CD4-positive, alpha-beta T cell (primary cell): ENCODE data around the gene AFG1L. TPM values are rescaled to one million over a fixed set of nuclear protein-coding genes. Genes with fewer than 3 reads are reported as not detected.

Experiments
- ATAC-seq: fragments of 200-7000 bp; cut with Tn5 transposase; one replicate; pipeline ENCODE4 v1.10.0; 2022; ENCODE audit warnings: mild to moderate bottlenecking; ENCODE audit not compliant: poor library complexity
- CTCF ChIA-PET: fragments of 350-600 bp; sonication (Branson Sonifier 250); formaldehyde crosslinking; loops from one replicate; lab custom pipeline; 2021; ENCODE audit warnings: antibody characterized with exemption, inconsistent platforms; lab: Charles Lee
- POLR2A ChIA-PET: fragments of 350-600 bp; sonication (Branson Sonifier 250); formaldehyde crosslinking; loops from one replicate; lab custom pipeline; 2021; ENCODE audit warnings: antibody characterized with exemption, inconsistent platforms; lab: Charles Lee
- DNase-seq, 14 experiments: peaks; one replicate each; pipeline ENCODE4 v3.0.0-alpha.2; 2013 to 2020; ENCODE audit warnings: mixed read lengths in 2 of 14
- H3K27ac ChIP-seq, 2 donors: one replicate each; pipeline versions ENCODE4 v1.5.1 to v1.7.0; 2013; ENCODE audit warnings: low read length in 2 of 2, low read depth in 1 of 2, mild to moderate bottlenecking in 1 of 2
- H3K27me3 ChIP-seq, 2 experiments: 1 replicate in 1 of 2; 2 replicates in 1 of 2; pipeline versions ENCODE4 v1.6.1 to v1.7.0; 2013; ENCODE audit warnings: low read length in 2 of 2, control low read depth in 1 of 2, mild to moderate bottlenecking in 1 of 2, moderate library complexity in 1 of 2; ENCODE audit not compliant: insufficient read depth in 2 of 2, control insufficient read depth in 1 of 2
- H3K36me3 ChIP-seq: one replicate; pipeline ENCODE4 v1.6.1; 2013; ENCODE audit warnings: low read length, control low read depth; ENCODE audit not compliant: insufficient read depth
- H3K4me1 ChIP-seq: one replicate; pipeline ENCODE4 v1.6.1; 2013; ENCODE audit warnings: low read length, control low read depth; ENCODE audit not compliant: insufficient read depth
- H3K4me3 ChIP-seq: one replicate; pipeline ENCODE4 v1.5.1; 2013; ENCODE audit warnings: mild to moderate bottlenecking, low read length, moderate library complexity
- H3K9me3 ChIP-seq, 2 experiments: 1 replicate in 1 of 2; 2 replicates in 1 of 2; pipeline versions ENCODE4 v1.6.1 to v1.7.0; 2013; ENCODE audit warnings: low read length in 2 of 2, mild to moderate bottlenecking in 2 of 2, control low read depth in 1 of 2, moderate library complexity in 1 of 2; ENCODE audit not compliant: control insufficient read depth in 1 of 2, insufficient read depth in 1 of 2
- H3K27ac Mint-ChIP-seq: one replicate; pipeline ENCODE4 v1.8.0; 2020; ENCODE audit warnings: mixed read lengths
- H3K27me3 Mint-ChIP-seq: one replicate; pipeline ENCODE4 v1.8.0; 2021; ENCODE audit warnings: mixed read lengths
- H3K36me3 Mint-ChIP-seq: one replicate; pipeline ENCODE4 v1.8.0; 2021; ENCODE audit warnings: low read depth, mixed read lengths
- H3K4me1 Mint-ChIP-seq: one replicate; pipeline ENCODE4 v1.8.0; 2021; ENCODE audit warnings: low read depth, mixed read lengths
- H3K4me3 Mint-ChIP-seq: one replicate; pipeline ENCODE4 v1.8.0; 2020; ENCODE audit warnings: mild to moderate bottlenecking, mixed read lengths
- H3K9me3 Mint-ChIP-seq: one replicate; pipeline ENCODE4 v1.8.0; 2020; ENCODE audit warnings: mixed read lengths
- CTCF ChIP-seq: fragments of 200-600 bp; IDR thresholded peaks from one replicate; pipeline ENCODE4 v1.8.0; 2022; ENCODE audit warnings: antibody characterized with exemption, mild to moderate bottlenecking
- intact Hi-C, 2 experiments: fragments of 100-400 bp; cut with DNase I in 1 of 2; cut with micrococcal nuclease in 1 of 2; formaldehyde crosslinking; loops; one replicate each; pipeline versions ENCODE4 v1.15.1 to v1.9.0; 2023 to 2025; cut with DNase I, micrococcal nuclease
- total RNA-seq, 174 experiments: library from RNA in 2 of 174; stranded (reverse) in 2 of 174; gene quantifications; one replicate each; pipeline ENCODE4 v1.2.3 and lab custom pipeline; 2021 to 2026

Gene AFG1L
- total RNA-seq, 2 experiments from 2014 or later = 3.0 to 3.9 TPM

- CTCF ChIA-PET = no interaction called here
- Histone ChIP-seq H3K4me1 (no peaks in the 10 kb centered on the region), H3K9me3 (no peaks in the 10 kb centered on the region), H3K27me3 (no peaks in the 10 kb centered on the region), H3K4me3 (no peak overlapping the region), H3K27ac (no peak overlapping the region), H3K36me3 (no peaks in the 10 kb centered on the region)
- no peak for TF ChIP-seq CTCF
- H3K4me3 Mint-ChIP-seq = no peak overlapping the region
- intact Hi-C loops = no loop called here
- H3K27me3 Mint-ChIP-seq = no peaks in the 10 kb centered on the region
- no peak for ATAC-seq
- POLR2A ChIA-PET = no interaction called here
- H3K9me3 Mint-ChIP-seq = peaks cover 2% of the 10 kb centered on the region
- no peaks in the 10 kb centered on the region for H3K4me1 Mint-ChIP-seq
- no peak for DNase-seq
- H3K36me3 Mint-ChIP-seq = peaks cover 48% of the 10 kb centered on the region
- no peak overlapping the region for H3K27ac Mint-ChIP-seq
Observed at GRCh38 chr6:108482559-108482958, 187.7 kb downstream of the AFG1L start.

GRCh38 chr6:108484016-108484415, 189.2 kb downstream of the AFG1L start:
- DNase-seq = no peak
- Mint-ChIP-seq H3K4me1 (no peaks in the 10 kb centered on the region), H3K36me3 (peaks cover 40% of the 10 kb centered on the region), H3K27me3 (no peaks in the 10 kb centered on the region), H3K9me3 (peaks cover 2% of the 10 kb centered on the region), H3K4me3 (no peak overlapping the region), H3K27ac (no peak overlapping the region)
- no peaks in the 10 kb centered on the region for H3K9me3 ChIP-seq
- no peak for TF ChIP-seq CTCF
- H3K36me3 ChIP-seq = no peaks in the 10 kb centered on the region
- CTCF ChIA-PET = no interaction called here
- no peaks in the 10 kb centered on the region for H3K4me1 ChIP-seq
- intact Hi-C loops = no loop called here
- no peaks in the 10 kb centered on the region for H3K27me3 ChIP-seq
- POLR2A ChIA-PET = no interaction called here
- H3K27ac ChIP-seq = no peak overlapping the region
- no peak for ATAC-seq
- no peak overlapping the region for H3K4me3 ChIP-seq

- peaks cover 6% of the 10 kb centered on the region for H3K36me3 Mint-ChIP-seq
- intact Hi-C loops = no loop called here
- no peak overlapping the region for H3K4me3 Mint-ChIP-seq
- ChIA-PET POLR2A (no interaction called here), CTCF (no interaction called here)
- TF ChIP-seq CTCF = no peak
- no peak for ATAC-seq
- no peaks in the 10 kb centered on the region for H3K9me3 ChIP-seq
- no peak for DNase-seq
- no peaks in the 10 kb centered on the region for H3K9me3 Mint-ChIP-seq
- H3K4me1 Mint-ChIP-seq = no peaks in the 10 kb centered on the region
- H3K4me1 ChIP-seq = no peaks in the 10 kb centered on the region
- H3K36me3 ChIP-seq = no peaks in the 10 kb centered on the region
- H3K27me3 Mint-ChIP-seq = no peaks in the 10 kb centered on the region
- no peak overlapping the region for H3K4me3 ChIP-seq
- no peaks in the 10 kb centered on the region for H3K27me3 ChIP-seq
- no peak overlapping the region for H3K27ac Mint-ChIP-seq
- no peak overlapping the region for H3K27ac ChIP-seq
Observed at GRCh38 chr6:108489699-108490098, 194.8 kb downstream of the AFG1L start.
